Astrocyte (in vitro differentiated cells and primary cell): ENCODE results near the gene PLAAT5. TPM values are rescaled to one million over a fixed set of nuclear protein-coding genes. Genes with fewer than 3 reads are reported as not detected.
A peak's percentile ranks its signal among the peaks of the same experiment; 100 is the strongest.

Source experiments
- DNase-seq: peaks from one replicate; pipeline ENCODE4 v3.0.0-alpha.2; 2010; ENCODE audit warnings: low read depth
- FAIRE-seq: peaks from 2 replicates; lab custom pipeline; 2011; peaks lifted over from hg19 to GRCh38; lab: Jason Lieb, UNC
- H2AFZ ChIP-seq: 2 replicates; pipeline ENCODE4 v1.6.0; 2012; ENCODE audit warnings: low read depth, low read length, inconsistent platforms
- H3K27ac ChIP-seq: 2 replicates; pipeline ENCODE4 v1.5.1; 2011; ENCODE audit warnings: low read depth, low read length, inconsistent platforms
- H3K27me3 ChIP-seq: 2 replicates; pipeline ENCODE4 v1.6.0; 2011; ENCODE audit warnings: low read length, inconsistent platforms; ENCODE audit not compliant: insufficient read depth
- H3K36me3 ChIP-seq: 2 replicates; pipeline ENCODE4 v1.5.1; 2011; ENCODE audit warnings: low read length, inconsistent platforms; ENCODE audit not compliant: insufficient read depth
- H3K4me1 ChIP-seq: 2 replicates; pipeline ENCODE4 v1.5.1; 2011; ENCODE audit warnings: low read length, inconsistent platforms; ENCODE audit not compliant: insufficient read depth
- H3K4me2 ChIP-seq: 2 replicates; pipeline ENCODE4 v1.6.0; 2012; ENCODE audit warnings: low read length, inconsistent platforms
- H3K4me3 ChIP-seq: 2 replicates; pipeline ENCODE4 v1.5.1; 2011; ENCODE audit warnings: low read depth, mild to moderate bottlenecking, low read length, inconsistent platforms; ENCODE audit not compliant: insufficient read depth
- H3K79me2 ChIP-seq: 2 replicates; pipeline ENCODE4 v1.6.0; 2012; ENCODE audit warnings: mild to moderate bottlenecking, low read length, inconsistent platforms; ENCODE audit not compliant: insufficient read depth
- H3K9ac ChIP-seq: 2 replicates; pipeline ENCODE4 v1.6.0; 2012; ENCODE audit warnings: mild to moderate bottlenecking, low read length, inconsistent platforms
- H3K9me3 ChIP-seq: 2 replicates; pipeline ENCODE4 v1.5.1; 2012; ENCODE audit warnings: low read depth, mild to moderate bottlenecking, low read length, inconsistent platforms; ENCODE audit not compliant: insufficient read depth
- H4K20me1 ChIP-seq: 2 replicates; pipeline ENCODE4 v1.6.0; 2012; ENCODE audit warnings: low read length, inconsistent platforms; ENCODE audit not compliant: insufficient read depth
- H3K27ac Mint-ChIP-seq: one replicate; pipeline ENCODE4 v1.8.0; 2021; ENCODE audit warnings: mild to moderate bottlenecking, mixed read lengths; ENCODE audit not compliant: unreplicated experiment
- H3K27me3 Mint-ChIP-seq: one replicate; pipeline ENCODE4 v1.8.0; 2021; ENCODE audit warnings: low read depth, mixed read lengths; ENCODE audit not compliant: unreplicated experiment
- H3K36me3 Mint-ChIP-seq: one replicate; pipeline ENCODE4 v1.8.0; 2021; ENCODE audit warnings: low read depth, mixed read lengths; ENCODE audit not compliant: unreplicated experiment
- H3K4me1 Mint-ChIP-seq: one replicate; pipeline ENCODE4 v1.8.0; 2021; ENCODE audit warnings: low read depth, mixed read lengths; ENCODE audit not compliant: unreplicated experiment
- H3K4me3 Mint-ChIP-seq: one replicate; pipeline ENCODE4 v1.8.0; 2021; ENCODE audit warnings: mild to moderate bottlenecking, moderate library complexity, mixed read lengths; ENCODE audit not compliant: unreplicated experiment
- H3K9me3 Mint-ChIP-seq: one replicate; pipeline ENCODE4 v1.8.0; 2021; ENCODE audit warnings: mild to moderate bottlenecking, mixed read lengths; ENCODE audit not compliant: unreplicated experiment
- CTCF ChIP-seq: IDR thresholded peaks from 2 replicates; pipeline ENCODE4 v1.5.1; 2011; ENCODE audit warnings: low read depth, mild to moderate bottlenecking, inconsistent platforms, low read length, moderate library complexity; ENCODE audit not compliant: insufficient read depth
- EZH2 ChIP-seq: IDR thresholded peaks from 2 replicates; pipeline ENCODE4 v1.6.1; 2012; ENCODE audit warnings: mild to moderate bottlenecking, low read length, inconsistent platforms; ENCODE audit not compliant: insufficient read depth
- total RNA-seq: library from RNA; stranded (reverse); gene quantifications from 2 replicates; pipeline ENCODE4 v1.2.1, GENCODE V29; 2021

Gene PLAAT5
- total RNA-seq, 1 donor from 2014 or later, result 0.36 TPM

GRCh38 chr11:63462137-63462536 lies 28.8 kb downstream of the PLAAT5 start:
- Histone ChIP-seq H4K20me1 (no peaks in the 10 kb centered on the region), H3K4me1 (no peaks in the 10 kb centered on the region), H3K9me3 (no peaks in the 10 kb centered on the region), H3K79me2 (no peaks in the 10 kb centered on the region), H3K27me3 (peaks cover 3% of the 10 kb centered on the region), H3K27ac (no peak overlapping the region), H3K4me2 (no peak overlapping the region), H3K36me3 (no peaks in the 10 kb centered on the region), H2AFZ (no peak overlapping the region), H3K9ac (no peak overlapping the region), H3K4me3 (no peak overlapping the region)
- FAIRE-seq, result no peak
- no peaks in the 10 kb centered on the region for H3K27me3 Mint-ChIP-seq
- H3K27ac Mint-ChIP-seq, result no peak overlapping the region
- no peaks in the 10 kb centered on the region for H3K4me1 Mint-ChIP-seq
- DNase-seq, result no peak
- H3K9me3 Mint-ChIP-seq, result peaks cover 6% of the 10 kb centered on the region
- no peak for TF ChIP-seq CTCF
- no peak for TF ChIP-seq EZH2
- no peak overlapping the region for H3K4me3 Mint-ChIP-seq
- peaks cover 3% of the 10 kb centered on the region for H3K36me3 Mint-ChIP-seq

GRCh38 chr11:63459586-63459985 lies 31.4 kb downstream of the PLAAT5 start:
- FAIRE-seq (no peak), DNase-seq (no peak)
- TF ChIP-seq CTCF (no peak), EZH2 (no peak)
- no peak overlapping the region for H3K4me3 ChIP-seq
- Mint-ChIP-seq H3K36me3 (no peaks in the 10 kb centered on the region), H3K27ac (peak overlapping the region; percentile 86), H3K9me3 (no peaks in the 10 kb centered on the region), H3K4me1 (no peaks in the 10 kb centered on the region), H3K4me3 (no peak overlapping the region), H3K27me3 (no peaks in the 10 kb centered on the region)
- H3K79me2 ChIP-seq, result no peaks in the 10 kb centered on the region
- H3K36me3 ChIP-seq, result no peaks in the 10 kb centered on the region
- H3K27ac ChIP-seq, result no peak overlapping the region
- no peaks in the 10 kb centered on the region for H3K4me1 ChIP-seq
- H3K9ac ChIP-seq, result no peak overlapping the region
- H4K20me1 ChIP-seq, result no peaks in the 10 kb centered on the region
- no peak overlapping the region for H2AFZ ChIP-seq
- no peak overlapping the region for H3K4me2 ChIP-seq
- H3K27me3 ChIP-seq, result peaks cover 3% of the 10 kb centered on the region
- H3K9me3 ChIP-seq, result no peaks in the 10 kb centered on the region

GRCh38 chr11:63448646-63449045 lies 42.3 kb downstream of the PLAAT5 start:
- DNase-seq (no peak), FAIRE-seq (no peak)
- Histone ChIP-seq H3K9ac (no peak overlapping the region), H3K79me2 (no peaks in the 10 kb centered on the region), H4K20me1 (no peaks in the 10 kb centered on the region), H3K9me3 (no peaks in the 10 kb centered on the region), H3K4me2 (no peak overlapping the region), H3K4me3 (no peak overlapping the region), H3K27me3 (peaks cover 6% of the 10 kb centered on the region), H3K27ac (no peak overlapping the region), H2AFZ (no peak overlapping the region), H3K4me1 (no peaks in the 10 kb centered on the region), H3K36me3 (no peaks in the 10 kb centered on the region)
- Mint-ChIP-seq H3K4me3 (no peak overlapping the region), H3K9me3 (no peaks in the 10 kb centered on the region), H3K4me1 (peaks cover 13% of the 10 kb centered on the region), H3K27ac (no peak overlapping the region), H3K27me3 (peaks cover 8% of the 10 kb centered on the region), H3K36me3 (no peaks in the 10 kb centered on the region)
- TF ChIP-seq CTCF (no peak), EZH2 (no peak)
